Activated B cell treated with CpG ODN at 0.5 μM for 24 hours (primary cell): ENCODE data around the gene DNAAF5. TPM values are rescaled to one million over a fixed set of nuclear protein-coding genes. Genes with fewer than 3 reads are reported as not detected.
"Not testable (repeated sequence)": the region's sequence is repeated elsewhere in the genome, so short reads cannot be mapped to it uniquely, and the experiment has no call there.

Experiments used
- ATAC-seq: fragments of 200-7000 bp; cut with Tn5 transposase; one replicate; pipeline ENCODE4 v1.10.0; 2021; ENCODE audit warnings: low read depth, mild to moderate bottlenecking, moderate library complexity
- CTCF ChIA-PET: fragments of 350-600 bp; sonication (Branson Sonifier 250); formaldehyde crosslinking; loops from one replicate; lab custom pipeline; 2021; ENCODE audit warnings: antibody characterized with exemption; lab: Charles Lee
- POLR2A ChIA-PET: fragments of 350-600 bp; sonication (Branson Sonifier 250); formaldehyde crosslinking; loops from one replicate; lab custom pipeline; 2021; ENCODE audit warnings: antibody characterized with exemption; lab: Charles Lee
- DNase-seq: peaks from one replicate; pipeline ENCODE4 v3.0.0; 2022
- H3K27ac Mint-ChIP-seq: one replicate; pipeline ENCODE4 v1.8.0; 2020; ENCODE audit warnings: mixed read lengths
- H3K27me3 Mint-ChIP-seq: one replicate; pipeline ENCODE4 v1.8.0; 2021; ENCODE audit warnings: mixed read lengths
- H3K36me3 Mint-ChIP-seq: one replicate; pipeline ENCODE4 v1.8.0; 2021; ENCODE audit warnings: low read depth, mixed read lengths
- H3K4me1 Mint-ChIP-seq: one replicate; pipeline ENCODE4 v1.8.0; 2021; ENCODE audit warnings: mixed read lengths
- H3K4me3 Mint-ChIP-seq: one replicate; pipeline ENCODE4 v1.8.0; 2020; ENCODE audit warnings: mild to moderate bottlenecking, mixed read lengths
- H3K9me3 Mint-ChIP-seq: one replicate; pipeline ENCODE4 v1.8.0; 2020; ENCODE audit warnings: mixed read lengths
- intact Hi-C: fragments of 100-400 bp; cut with micrococcal nuclease; formaldehyde crosslinking; loops from one replicate; pipeline ENCODE4 v1.15.1; 2024
- total RNA-seq: library from RNA; stranded (reverse); gene quantifications from 2 replicates; pipeline ENCODE4 v1.2.3, GENCODE V29; 2022
- TF ChIP-seq, protein P1 (sequence below): fragments of 200-600 bp; IDR thresholded peaks from one replicate; pipeline ENCODE4 v1.8.0; 2022; ENCODE audit warnings: antibody characterized with exemption, mild to moderate bottlenecking

Gene DNAAF5
- total RNA-seq, 1 donor from 2014 or later: 23.5 TPM

DNA sequence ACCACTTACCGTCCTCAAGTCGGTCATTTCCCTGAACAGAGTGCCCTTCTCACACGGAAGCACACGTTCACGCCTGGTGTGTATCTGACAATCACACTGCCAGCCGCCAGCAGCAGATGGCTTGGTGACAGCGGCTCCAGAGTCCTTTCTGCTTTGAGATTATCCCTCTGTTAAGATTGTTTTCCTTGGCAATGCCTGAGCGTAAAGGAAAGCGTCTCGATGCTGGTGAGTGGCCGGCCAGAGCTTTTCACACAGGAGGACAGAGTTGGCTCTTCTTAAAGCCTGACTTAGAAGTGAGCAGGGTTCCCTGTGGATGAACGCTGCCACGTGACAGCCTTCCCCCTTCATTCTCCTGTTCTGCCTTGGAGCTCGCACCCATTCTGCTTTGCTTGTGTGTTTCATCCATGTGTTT lies 22.6 kb downstream of the DNAAF5 start:
- Mint-ChIP-seq H3K4me1 (no peaks in the 10 kb centered on the region), H3K27me3 (no peaks in the 10 kb centered on the region), H3K4me3 (no peak overlapping the region), H3K9me3 (no peaks in the 10 kb centered on the region), H3K27ac (no peak overlapping the region), H3K36me3 (peaks cover 44% of the 10 kb centered on the region)
- no peak for DNase-seq
- ChIA-PET CTCF (no interaction called here), POLR2A (no interaction called here)
- ATAC-seq: no peak
- TF ChIP-seq, protein P1, sequence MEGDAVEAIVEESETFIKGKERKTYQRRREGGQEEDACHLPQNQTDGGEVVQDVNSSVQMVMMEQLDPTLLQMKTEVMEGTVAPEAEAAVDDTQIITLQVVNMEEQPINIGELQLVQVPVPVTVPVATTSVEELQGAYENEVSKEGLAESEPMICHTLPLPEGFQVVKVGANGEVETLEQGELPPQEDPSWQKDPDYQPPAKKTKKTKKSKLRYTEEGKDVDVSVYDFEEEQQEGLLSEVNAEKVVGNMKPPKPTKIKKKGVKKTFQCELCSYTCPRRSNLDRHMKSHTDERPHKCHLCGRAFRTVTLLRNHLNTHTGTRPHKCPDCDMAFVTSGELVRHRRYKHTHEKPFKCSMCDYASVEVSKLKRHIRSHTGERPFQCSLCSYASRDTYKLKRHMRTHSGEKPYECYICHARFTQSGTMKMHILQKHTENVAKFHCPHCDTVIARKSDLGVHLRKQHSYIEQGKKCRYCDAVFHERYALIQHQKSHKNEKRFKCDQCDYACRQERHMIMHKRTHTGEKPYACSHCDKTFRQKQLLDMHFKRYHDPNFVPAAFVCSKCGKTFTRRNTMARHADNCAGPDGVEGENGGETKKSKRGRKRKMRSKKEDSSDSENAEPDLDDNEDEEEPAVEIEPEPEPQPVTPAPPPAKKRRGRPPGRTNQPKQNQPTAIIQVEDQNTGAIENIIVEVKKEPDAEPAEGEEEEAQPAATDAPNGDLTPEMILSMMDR: no peak
- intact Hi-C loops: no loop called here

DNA sequence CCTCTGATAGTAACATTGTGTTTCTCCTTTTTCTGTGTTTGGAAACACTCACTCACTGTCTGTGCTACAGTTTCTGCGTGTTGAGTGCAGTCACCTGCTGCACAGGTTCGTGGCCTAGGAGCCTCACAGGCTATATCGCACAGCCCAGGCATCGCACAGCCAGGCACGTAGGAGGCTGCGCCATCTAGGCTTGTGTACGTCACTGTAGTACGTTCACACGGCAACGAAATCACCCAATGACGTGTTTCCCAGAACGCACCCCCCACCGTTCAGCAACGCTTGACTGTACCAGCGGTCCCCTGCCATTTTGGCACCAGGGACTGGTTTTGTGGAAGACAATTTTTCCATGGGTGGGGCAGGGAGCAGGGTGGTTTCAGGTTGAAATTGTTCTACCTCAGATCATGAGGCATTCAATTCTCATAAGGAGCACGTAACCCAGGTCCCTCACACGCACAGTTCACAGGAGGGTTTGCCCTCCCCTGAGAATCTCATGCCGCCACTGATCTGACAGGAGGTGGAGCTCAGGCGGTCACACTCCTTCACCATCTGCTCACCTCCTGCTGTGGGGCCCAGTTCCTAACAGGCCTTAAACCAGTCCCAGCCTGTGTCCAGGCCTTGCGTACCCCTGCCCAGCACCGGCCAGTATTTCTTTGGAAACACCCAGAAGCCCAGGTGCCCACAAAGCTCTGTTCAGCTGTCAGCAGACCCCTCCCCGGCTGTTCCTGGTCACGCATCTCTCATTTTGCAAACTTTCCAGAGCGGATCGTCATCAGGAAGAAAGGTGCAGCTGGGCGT lies 23.8 kb downstream of the DNAAF5 start:
- H3K4me3 Mint-ChIP-seq: no peak overlapping the region
- ChIA-PET POLR2A (no interaction called here), CTCF (no interaction called here)
- no peaks in the 10 kb centered on the region for H3K9me3 Mint-ChIP-seq
- H3K27ac Mint-ChIP-seq: no peak overlapping the region
- no peaks in the 10 kb centered on the region for H3K4me1 Mint-ChIP-seq
- DNase-seq (no peak), ATAC-seq (no peak)
- H3K27me3 Mint-ChIP-seq: no peaks in the 10 kb centered on the region
- H3K36me3 Mint-ChIP-seq: peaks cover 46% of the 10 kb centered on the region
- intact Hi-C loops: no loop called here
- TF ChIP-seq, protein P1: no peak

DNA sequence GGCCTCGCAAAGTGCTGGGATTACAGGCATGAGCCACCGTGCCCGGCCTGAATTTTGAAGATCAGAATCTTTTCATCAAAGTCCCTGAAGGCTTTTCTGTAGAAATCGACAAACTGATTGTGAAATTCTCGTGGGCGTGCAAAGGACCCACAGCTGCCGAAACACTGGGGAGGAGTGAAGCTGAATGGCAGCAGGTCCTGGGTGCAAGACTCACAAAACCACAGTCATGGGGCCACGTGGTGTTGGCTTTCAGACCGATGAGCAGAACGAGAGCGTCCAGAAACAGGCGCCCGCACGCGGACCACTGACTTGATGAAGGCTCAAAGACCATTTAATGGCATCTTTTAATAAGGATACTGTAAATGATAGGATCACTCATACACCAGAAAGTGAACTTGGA lies 25.3 kb downstream of the DNAAF5 start:
- Mint-ChIP-seq H3K36me3 (peaks cover 53% of the 10 kb centered on the region), H3K27ac (no peak overlapping the region), H3K4me1 (no peaks in the 10 kb centered on the region), H3K27me3 (no peaks in the 10 kb centered on the region), H3K9me3 (no peaks in the 10 kb centered on the region), H3K4me3 (no peak overlapping the region)
- intact Hi-C loops: no loop called here
- ATAC-seq (no peak), DNase-seq (no peak)
- ChIA-PET CTCF (no interaction called here), POLR2A (no interaction called here)
- TF ChIP-seq, protein P1: no peak

DNA sequence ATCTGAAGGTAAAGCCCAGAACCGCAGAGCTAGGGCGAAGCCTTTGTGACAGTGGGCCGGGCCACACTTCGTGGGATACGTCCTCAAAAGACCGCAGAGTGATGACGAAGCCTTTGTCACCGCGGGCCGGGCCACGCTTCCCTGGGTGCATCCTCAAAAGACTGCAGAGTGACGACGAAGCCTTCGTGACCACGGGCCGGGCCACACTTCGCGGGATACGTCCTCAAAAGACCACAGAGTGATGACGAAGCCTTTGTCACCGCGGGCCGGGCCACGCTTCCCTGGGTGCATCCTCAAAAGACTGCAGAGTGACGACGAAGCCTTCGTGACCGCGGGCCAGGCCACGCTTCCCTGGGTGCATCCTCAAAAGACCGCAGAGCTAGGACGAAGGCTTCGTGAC lies 25.8 kb downstream of the DNAAF5 start:
- H3K9me3 Mint-ChIP-seq, H3K27me3 Mint-ChIP-seq, CTCF ChIA-PET, intact Hi-C loops, H3K27ac Mint-ChIP-seq, POLR2A ChIA-PET, H3K4me3 Mint-ChIP-seq, H3K4me1 Mint-ChIP-seq, ATAC-seq, DNase-seq: not testable (repeated sequence)
- H3K36me3 Mint-ChIP-seq: peaks cover 53% of the 10 kb centered on the region

DNA sequence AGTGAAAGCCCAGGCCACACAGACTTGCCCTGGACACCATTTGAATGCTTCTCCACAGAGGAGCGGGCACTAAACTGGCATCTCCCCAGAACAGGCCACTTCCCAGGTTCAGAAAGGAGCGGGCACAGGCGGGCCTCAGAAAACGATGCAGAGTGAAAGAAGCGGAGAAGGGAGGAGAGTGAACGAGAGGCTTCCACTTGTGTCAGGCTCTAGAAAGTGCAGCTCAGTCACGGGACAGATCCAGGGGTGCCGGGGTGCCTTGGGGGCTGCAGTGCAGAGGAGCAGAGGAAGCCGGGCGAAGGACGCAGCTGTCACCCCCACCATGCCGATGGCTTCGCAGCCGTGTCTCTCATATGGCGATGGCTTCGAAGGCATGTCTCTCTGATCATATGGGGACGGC lies 26.7 kb downstream of the DNAAF5 start:
- TF ChIP-seq, protein P1: no peak
- Mint-ChIP-seq H3K4me3 (no peak overlapping the region), H3K4me1 (no peaks in the 10 kb centered on the region), H3K36me3 (peaks cover 61% of the 10 kb centered on the region), H3K27ac (no peak overlapping the region), H3K9me3 (no peaks in the 10 kb centered on the region), H3K27me3 (no peaks in the 10 kb centered on the region)
- no peak for DNase-seq
- intact Hi-C loops: no loop called here
- CTCF ChIA-PET: no interaction called here
- POLR2A ChIA-PET: no interaction called here
- no peak for ATAC-seq
